Endometrial microvascular endothelial cells (primary cell): ENCODE data around the gene PTPRG. TPM values are rescaled to one million over a fixed set of nuclear protein-coding genes. Genes with fewer than 3 reads are reported as not detected.

Source experiments
- in situ Hi-C: cut with HindIII; loops from 2 replicates; pipeline ENCODE4 v1.10.0; 2017; ENCODE audit warnings: low sequenced_read_pairs, low pct_unique_long_range_greater_than_20kb; ENCODE audit errors: inconsistent ontology term
- total RNA-seq: library from RNA; depleted of rRNA; stranded (reverse); fragments of >200 nt; gene quantifications from one replicate; pipeline ENCODE4 v1.2.3, GENCODE V29; 2015; ENCODE audit errors: inconsistent ontology term

PTPRG gene
- total RNA-seq, 1 donor from 2014 or later = 13.1 TPM

- in situ Hi-C loops = no loop called here
Measured at GRCh38 chr3:61667814-61668213, 106.4 kb downstream of the PTPRG start.

- in situ Hi-C loops = no loop called here
Measured at GRCh38 chr3:61668317-61668864, 107.0 kb downstream of the PTPRG start.

GRCh38 chr3:61669203-61669602 lies 107.8 kb downstream of the PTPRG start:
- in situ Hi-C loops = no loop called here

GRCh38 chr3:61669668-61670299 lies 108.4 kb downstream of the PTPRG start:
- in situ Hi-C loops = no loop called here

GRCh38 chr3:61673651-61674050 lies 112.3 kb downstream of the PTPRG start:
- in situ Hi-C loops = no loop called here

GRCh38 chr3:61674596-61674995 lies 113.2 kb downstream of the PTPRG start:
- in situ Hi-C loops = no loop called here

- in situ Hi-C loops = no loop called here
Measured at GRCh38 chr3:61679026-61679425, 117.7 kb downstream of the PTPRG start.

GRCh38 chr3:61680617-61681016 lies 119.2 kb downstream of the PTPRG start:
- in situ Hi-C loops = no loop called here

- in situ Hi-C loops = no loop called here
Measured at GRCh38 chr3:61681636-61682035, 120.3 kb downstream of the PTPRG start.

- in situ Hi-C loops = no loop called here
Measured at GRCh38 chr3:61682671-61683548, 121.5 kb downstream of the PTPRG start.

GRCh38 chr3:61683549-61684236 lies 122.3 kb downstream of the PTPRG start:
- in situ Hi-C loops = no loop called here

GRCh38 chr3:61684386-61684785 lies 123.0 kb downstream of the PTPRG start:
- in situ Hi-C loops = no loop called here

- in situ Hi-C loops = no loop called here
Measured at GRCh38 chr3:61685755-61686154, 124.4 kb downstream of the PTPRG start.

GRCh38 chr3:61686228-61686648 lies 124.9 kb downstream of the PTPRG start:
- in situ Hi-C loops = no loop called here

GRCh38 chr3:61687206-61687605 lies 125.8 kb downstream of the PTPRG start:
- in situ Hi-C loops = no loop called here

GRCh38 chr3:61687663-61688306 lies 126.4 kb downstream of the PTPRG start:
- in situ Hi-C loops = no loop called here

- in situ Hi-C loops = no loop called here
Measured at GRCh38 chr3:61688307-61688984, 127.1 kb downstream of the PTPRG start.

- in situ Hi-C loops = no loop called here
Measured at GRCh38 chr3:61690016-61690415, 128.6 kb downstream of the PTPRG start.
